Endothelial cell of umbilical vein (primary cell): Measurements from ENCODE around the gene ALDH4A1. TPM values are rescaled to one million over a fixed set of nuclear protein-coding genes. Genes with fewer than 3 reads are reported as not detected.

ENCODE experiments used
- BruUV-seq: library from RNA; stranded (reverse); fragments of 400-500 nt; replicated peaks from 2 replicates; lab custom pipeline; 2021; lab: Mats Ljungman, UMichigan
- CTCF ChIA-PET: fragments of 300-600, 350-600 bp; sonication (Branson Sonifier 250); formaldehyde crosslinking; loops from one replicate; lab custom pipeline; 2021; ENCODE audit warnings: antibody characterized with exemption, inconsistent platforms; lab: Charles Lee
- POLR2A ChIA-PET: fragments of 300-600, 350-600 bp; sonication (Branson Sonifier 250); formaldehyde crosslinking; loops from one replicate; lab custom pipeline; 2021; ENCODE audit warnings: antibody characterized with exemption, inconsistent platforms; lab: Charles Lee
- DNase-seq: peaks from one replicate; pipeline ENCODE4 v3.0.0-alpha.2; 2011; ENCODE audit warnings: low read depth, low spot score
- FAIRE-seq: peaks from 2 replicates; lab custom pipeline; 2011; peaks lifted over from hg19 to GRCh38; lab: Jason Lieb, UNC
- H2AFZ ChIP-seq: 2 replicates; pipeline ENCODE4 v1.6.0; 2012; ENCODE audit warnings: low read depth, low read length, control low read depth, inconsistent platforms
- H3K27ac ChIP-seq: 2 replicates; pipeline ENCODE4 v1.5.1; 2011; ENCODE audit warnings: low read depth, mild to moderate bottlenecking, control low read depth, low read length, moderate library complexity; ENCODE audit not compliant: insufficient read depth
- H3K27me3 ChIP-seq, 2 experiments: 2 replicates each; pipeline versions ENCODE4 v1.6.0 to v1.6.1; 2011; ENCODE audit warnings: low read length in 2 of 2, mixed read lengths in 1 of 2; ENCODE audit not compliant: control insufficient read depth in 2 of 2, insufficient read depth in 2 of 2
- H3K36me3 ChIP-seq, 2 experiments: 2 replicates in 1 of 2; 3 replicates in 1 of 2; pipeline ENCODE4 v1.5.1; 2011; ENCODE audit warnings: low read length in 2 of 2, mild to moderate bottlenecking in 1 of 2, moderate library complexity in 1 of 2; ENCODE audit not compliant: control insufficient read depth in 2 of 2, insufficient read depth in 2 of 2; ENCODE audit errors: extremely low read depth in 1 of 2
- H3K4me1 ChIP-seq: 3 replicates; pipeline ENCODE4 v1.5.1; 2011; ENCODE audit warnings: mild to moderate bottlenecking, low read length; ENCODE audit not compliant: control insufficient read depth, insufficient read depth; ENCODE audit errors: extremely low read depth
- H3K4me2 ChIP-seq: 2 replicates; pipeline ENCODE4 v1.6.1; 2011; ENCODE audit warnings: low read length, control low read depth, mixed read lengths; ENCODE audit not compliant: insufficient read depth
- H3K4me3 ChIP-seq, 3 experiments: fragments of 200-600 bp in 1 of 3; sonication (generic), shearing (Covaris generic) in 1 of 3; replicated peaks in 1 of 3; 2 replicates each; pipeline ENCODE4 v1.5.1; 2011 to 2016; ENCODE audit warnings: control low read depth in 3 of 3, low read length in 3 of 3, mild to moderate bottlenecking in 2 of 3, inconsistent platforms in 1 of 3, low read depth in 1 of 3, moderate library complexity in 1 of 3; ENCODE audit not compliant: insufficient read depth in 1 of 3
- H3K79me2 ChIP-seq: 2 replicates; pipeline ENCODE4 v1.6.0; 2012; ENCODE audit warnings: low read length, inconsistent platforms; ENCODE audit not compliant: control insufficient read depth, insufficient read depth
- H3K9ac ChIP-seq: replicated peaks from 2 replicates; pipeline ENCODE3; 2011; ENCODE audit warnings: low read length, control low read depth; ENCODE audit not compliant: insufficient read depth; ENCODE audit errors: extremely low read depth
- H3K9me1 ChIP-seq: replicated peaks from 3 replicates; pipeline ENCODE4 v1.6.0; 2011; ENCODE audit warnings: mild to moderate bottlenecking, low read length; ENCODE audit not compliant: control insufficient read depth, insufficient read depth; ENCODE audit errors: extremely low read depth
- H3K9me3 ChIP-seq: replicated peaks from 2 replicates; pipeline ENCODE4 v1.5.1; 2012; ENCODE audit warnings: low read length, inconsistent platforms; ENCODE audit not compliant: control insufficient read depth, insufficient read depth
- H4K20me1 ChIP-seq: replicated peaks from 2 replicates; pipeline ENCODE3; 2011; ENCODE audit warnings: mild to moderate bottlenecking, low read length; ENCODE audit not compliant: control insufficient read depth, insufficient read depth; ENCODE audit errors: extremely low read depth
- CTCF ChIP-seq, 2 donors: IDR thresholded peaks; 1 replicate in 1 of 2; 2 replicates in 1 of 2; pipeline ENCODE4 v1.5.1; 2011; ENCODE audit warnings: low read length in 2 of 2, mild to moderate bottlenecking in 2 of 2, moderate library complexity in 2 of 2, control low read depth in 1 of 2, inconsistent platforms in 1 of 2, low read depth in 1 of 2; ENCODE audit not compliant: insufficient read depth in 1 of 2; ENCODE audit errors: extremely low read depth in 1 of 2
- FOS ChIP-seq: IDR thresholded peaks from 2 replicates; pipeline ENCODE4 v1.6.1; 2011; ENCODE audit warnings: mild to moderate bottlenecking, low read length, moderate library complexity, borderline replicate concordance; ENCODE audit not compliant: insufficient read depth
- GATA2 ChIP-seq: IDR thresholded peaks from 2 replicates; pipeline ENCODE4 v1.7.0; 2011; ENCODE audit warnings: low read depth, mild to moderate bottlenecking, moderate library complexity, mixed read lengths, low read length; ENCODE audit not compliant: insufficient read length, insufficient read depth
- JUN ChIP-seq: IDR thresholded peaks from 2 replicates; pipeline ENCODE4 v1.6.1; 2011; ENCODE audit warnings: borderline replicate concordance, low read depth; ENCODE audit not compliant: insufficient read length, insufficient read depth
- dilution Hi-C: fragments of 300-500 bp; cut with MboI; formaldehyde crosslinking; loops from one replicate; pipeline ENCODE4 v1.15.0; 2019; ENCODE audit warnings: low sequenced_read_pairs; ENCODE audit not compliant: extremely low pct_ligation_motif_present
- intact Hi-C: fragments of 100-400 bp; cut with micrococcal nuclease; formaldehyde crosslinking; loops from one replicate; pipeline ENCODE4 v1.10.0; 2022
- polyA plus RNA-seq, 4 experiments: library from polyadenylated mRNA; depleted of rRNA in 3 of 4; stranded (reverse) in 3 of 4; unstranded in 1 of 4; fragments of >200 nt; gene quantifications; 2 replicates each; pipeline versions ENCODE4 v1.2.1 to v1.2.3, GENCODE V29; 2011 to 2012; ENCODE audit warnings: missing spikeins in 1 of 4
- total RNA-seq: library from RNA; stranded (reverse); gene quantifications from 2 replicates; pipeline ENCODE4 v1.2.3, GENCODE V29; 2021
- TF ChIP-seq, protein P1 (sequence below): IDR thresholded peaks from 2 replicates; pipeline ENCODE4 v1.6.1; 2011; ENCODE audit not compliant: insufficient read depth, insufficient read length

Gene ALDH4A1
- total and polyA plus RNA-seq, 2 donors (not counting 3 experiments of a cell fraction or from before 2014, with no cell fraction given), result 17.4 to 18.5 TPM

DNA sequence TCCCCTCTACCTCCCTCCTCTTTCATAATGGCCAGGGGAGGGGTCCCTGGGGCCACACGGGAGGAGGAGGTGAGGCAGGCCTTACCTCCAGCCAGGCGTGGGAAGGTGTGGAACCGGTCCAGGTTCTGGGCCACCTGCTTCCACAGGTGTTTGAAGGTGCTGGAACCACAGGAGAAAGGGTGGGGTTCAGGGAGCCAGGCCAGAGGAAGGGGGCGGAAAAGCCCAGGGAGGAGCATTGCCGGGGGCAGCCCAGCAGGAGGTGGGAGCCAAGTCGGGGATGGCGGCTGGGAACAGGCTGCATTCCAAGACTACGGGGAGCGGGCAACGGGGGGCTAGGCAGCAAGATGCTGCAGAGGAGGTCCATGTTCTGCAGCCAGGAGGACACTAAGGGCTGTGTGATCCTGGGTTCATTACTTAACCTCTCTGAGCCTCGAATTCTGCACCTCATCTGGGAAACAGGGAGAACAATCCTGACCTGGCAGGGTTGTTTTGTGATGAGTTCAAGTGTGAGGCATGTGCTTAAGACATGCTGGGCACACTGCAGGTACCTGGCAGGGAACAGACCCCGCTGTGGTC is 23.1 kb downstream of the ALDH4A1 start:
- dilution Hi-C loops (no loop called here), intact Hi-C loops (loop anchor here (10.0 kb wide), 1 partner anchor 1215 kb away; no protein-coding TSS in a partner anchor)
- Histone ChIP-seq H3K27me3 (no peaks in the 10 kb centered on the region), H3K9me3 (no peaks in the 10 kb centered on the region), H2AFZ (no peak overlapping the region), H4K20me1 (no peaks in the 10 kb centered on the region), H3K4me1 (no peaks in the 10 kb centered on the region), H3K4me2 (no peak overlapping the region), H3K9me1 (no peaks in the 10 kb centered on the region), H3K79me2 (no peaks in the 10 kb centered on the region), H3K9ac (no peak overlapping the region), H3K4me3 (no peak overlapping the region), H3K27ac (no peak overlapping the region), H3K36me3 (peaks cover 0 to 8% of the 10 kb centered on the region in 2 experiments)
- CTCF ChIA-PET, result no interaction called here
- BruUV-seq, result no TSS peak
- FAIRE-seq (no peak), DNase-seq (no peak)
- TF ChIP-seq JUN (no peak), GATA2 (no peak), FOS (no peak), CTCF (IDR thresholded peaks at IDR 0.05; ENCODE audit: extremely low read depth in 1 of 2, insufficient read depth in 1 of 2, low read depth in 1 of 2, low read length in 2 of 2) (no peak)
- TF ChIP-seq, protein P1, sequence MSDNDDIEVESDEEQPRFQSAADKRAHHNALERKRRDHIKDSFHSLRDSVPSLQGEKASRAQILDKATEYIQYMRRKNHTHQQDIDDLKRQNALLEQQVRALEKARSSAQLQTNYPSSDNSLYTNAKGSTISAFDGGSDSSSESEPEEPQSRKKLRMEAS, result no peak
- POLR2A ChIA-PET, result no interaction called here
